GM18873 (cell line): ENCODE measurements around the gene GFRA3.

Experiments used
- ATAC-seq: cut with Tn5 transposase; IDR thresholded peaks from one replicate; pipeline ENCODE4 v1.9.1; 2021; ENCODE audit warnings: mild to moderate bottlenecking, moderate library complexity, moderate number of reproducible peaks; ENCODE audit not compliant: unreplicated experiment, low FRiP score

The GFRA3 gene

DNA sequence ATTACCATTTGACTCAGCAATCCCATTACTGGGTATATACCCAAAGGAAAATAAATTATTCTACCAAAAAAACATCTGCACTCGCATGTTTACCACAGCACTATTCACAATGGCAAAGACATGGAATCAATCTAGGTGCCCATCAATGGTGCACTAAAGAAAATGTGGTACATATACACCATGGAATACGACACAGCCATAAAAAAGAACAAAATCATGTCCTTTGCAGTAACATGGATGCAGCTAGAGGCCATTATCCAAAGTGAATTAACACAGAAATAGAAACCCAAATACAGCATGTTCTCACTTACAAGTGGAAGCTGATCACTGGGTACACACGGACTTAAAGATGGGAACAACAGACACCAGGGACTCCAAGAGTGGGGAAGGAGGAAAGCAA lies 63.4 kb downstream of the GFRA3 start:
- no peak for ATAC-seq
